Sigmoid colon (tissue), 7 donors: ENCODE measurements around the gene SLFN14. TPM values are rescaled to one million over a fixed set of nuclear protein-coding genes. Genes with fewer than 3 reads are reported as not detected.

ENCODE experiments used
- DNase-seq: peaks from one replicate; pipeline ENCODE4 v3.0.0-alpha.2; 2019
- H3K27ac ChIP-seq, 4 donors: fragments of 200-600 bp; sonication (generic); one replicate each; pipeline ENCODE4 v1.5.1; 2016 to 2019; ENCODE audit warnings: mild to moderate bottlenecking in 1 of 4
- H3K27me3 ChIP-seq, 3 donors: fragments of 200-600 bp; sonication (generic); one replicate each; pipeline ENCODE4 v1.5.1; 2019; ENCODE audit warnings: mild to moderate bottlenecking in 1 of 3
- H3K36me3 ChIP-seq, 4 donors: fragments of 200-600 bp; sonication (generic); one replicate each; pipeline ENCODE4 v1.5.1; 2016 to 2019
- H3K4me1 ChIP-seq, 4 donors: fragments of 200-600 bp; sonication (generic); one replicate each; pipeline ENCODE4 v1.5.1; 2017 to 2019
- H3K4me3 ChIP-seq, 4 donors: fragments of 200-600 bp; sonication (generic); one replicate each; pipeline ENCODE4 v1.5.1; 2017 to 2019; ENCODE audit warnings: mild to moderate bottlenecking in 2 of 4, moderate library complexity in 1 of 4
- H3K9me3 ChIP-seq, 4 donors: fragments of 200-600 bp in 3 of 4; sonication (generic) in 3 of 4; one replicate each; pipeline versions ENCODE4 v1.5.1 to v1.6.1; 2013 to 2019
- EP300 ChIP-seq, 4 donors: sonication (generic); formaldehyde crosslinking; IDR thresholded peaks; one replicate each; pipeline ENCODE4 v1.6.1; 2017; ENCODE audit warnings: antibody characterized with exemption in 4 of 4
- POLR2A ChIP-seq, 2 donors: fragments of 450-650 bp; IDR thresholded peaks; one replicate each; pipeline ENCODE4 v1.6.1; 2016; ENCODE audit warnings: antibody characterized with exemption in 2 of 2, mild to moderate bottlenecking in 2 of 2, moderate library complexity in 2 of 2
- POLR2AphosphoS5 ChIP-seq, 4 donors: sonication (generic); formaldehyde crosslinking; IDR thresholded peaks; one replicate each; pipeline ENCODE4 v1.6.1; 2017; ENCODE audit warnings: antibody characterized with exemption in 4 of 4
- whole genome bisulfite sequencing, 2 donors: extraction: QIAGEN DNeasy Blood & Tissue Kit; methylation state at CpG; one replicate each; pipeline ENCODE4 v1.1.7; 2013; 5-methylcytosine and 5-hydroxymethylcytosine counted together
- intact Hi-C: fragments of 100-400 bp; cut with DNase I; formaldehyde crosslinking; loops from one replicate; pipeline ENCODE4 v1.15.1; 2023
- polyA plus RNA-seq, 3 donors: library from polyadenylated mRNA; stranded (reverse); fragments of 200-250 nt; gene quantifications; one replicate each; pipeline ENCODE4 v1.2.3, GENCODE V29; 2013
- total RNA-seq, 4 donors: library from RNA; depleted of rRNA; stranded (reverse); fragments of >200 nt; gene quantifications; one replicate each; pipeline ENCODE4 v1.1.0, GENCODE V29; 2016
- TF ChIP-seq, protein P1 (sequence below), 4 experiments: fragments of 450-650 bp in 3 of 4; fragments of 200-600 bp in 1 of 4; IDR thresholded peaks; one replicate each; pipeline ENCODE4 v1.5.1; 2016 to 2019; ENCODE audit warnings: antibody characterized with exemption in 4 of 4, mild to moderate bottlenecking in 3 of 4, moderate library complexity in 2 of 4
- donor health status: healthy with polysubstance abuse.
- donor health status: Bipolar disorder and iron deficiency.
- donor health status: healthy.

Gene SLFN14
- total RNA-seq (not detected), polyA plus RNA-seq (not detected)

DNA sequence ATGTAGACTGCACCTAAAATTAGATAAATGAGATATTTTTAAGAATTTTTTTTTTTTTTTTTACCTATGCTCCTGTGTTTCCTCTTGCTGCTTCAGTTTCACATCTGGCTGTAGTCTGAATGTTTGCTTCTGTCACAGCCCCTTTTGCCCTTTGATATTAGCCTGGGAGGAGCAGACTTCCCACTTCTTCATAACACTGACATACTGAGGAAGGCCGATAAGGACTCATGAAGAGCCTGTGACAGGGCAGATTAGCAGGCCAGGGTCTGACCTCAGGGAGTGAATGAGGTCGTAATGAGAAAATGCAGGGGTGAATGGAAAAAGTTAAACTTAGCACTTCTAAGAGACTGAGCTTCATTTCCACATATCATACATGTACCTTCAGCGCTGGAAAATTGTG, at the start of gene SLFN14:
Gene SLFN14 (minus strand): TSS at position 117 of the 400 bp plus-strand sequence. CDS start 2,757 bp downstream, outside the sequence.
- no peak for DNase-seq
- WGBS, 2 donors: 52 to 60% methylated on average over 3 of the region's 3 CpGs

DNA sequence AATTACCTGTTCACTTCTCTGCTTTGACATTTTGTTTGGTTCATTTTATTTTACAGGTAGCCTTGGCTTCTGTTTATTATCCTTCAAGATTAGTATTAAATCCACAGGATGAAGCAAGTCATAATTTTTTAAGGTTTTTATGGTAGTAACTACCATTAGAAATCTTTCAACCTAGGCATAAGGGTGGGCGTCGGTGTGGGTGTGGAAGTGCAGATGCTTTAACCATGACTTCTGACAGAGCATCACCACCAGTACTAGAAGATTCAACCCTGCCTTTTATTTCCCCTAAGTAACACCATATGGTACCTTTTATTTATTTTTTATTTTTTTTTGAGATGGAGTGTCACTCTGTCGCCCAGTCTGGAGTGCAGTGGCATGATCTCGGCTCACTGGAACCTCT, 49.2 kb upstream of the SLFN14 start:
- peaks cover 0 to 29% (median 12%) of the 10 kb centered on the region in 4 donors for H3K4me1 ChIP-seq
- H3K36me3 ChIP-seq: peaks cover 6 to 68% (median 11%) of the 10 kb centered on the region in 4 donors
- no peaks in the 10 kb centered on the region for H3K27me3 ChIP-seq
- H3K27ac ChIP-seq: peak overlapping the region in 1 of 4 donors; percentile 12
- DNase-seq: no peak
- no peaks in the 10 kb centered on the region for H3K9me3 ChIP-seq
- H3K4me3 ChIP-seq: no peak overlapping the region
- no peak for TF ChIP-seq POLR2AphosphoS5 (IDR thresholded peaks at IDR 0.05)
- TF ChIP-seq POLR2A (IDR thresholded peaks at IDR 0.05): no peak
- TF ChIP-seq, protein P1, sequence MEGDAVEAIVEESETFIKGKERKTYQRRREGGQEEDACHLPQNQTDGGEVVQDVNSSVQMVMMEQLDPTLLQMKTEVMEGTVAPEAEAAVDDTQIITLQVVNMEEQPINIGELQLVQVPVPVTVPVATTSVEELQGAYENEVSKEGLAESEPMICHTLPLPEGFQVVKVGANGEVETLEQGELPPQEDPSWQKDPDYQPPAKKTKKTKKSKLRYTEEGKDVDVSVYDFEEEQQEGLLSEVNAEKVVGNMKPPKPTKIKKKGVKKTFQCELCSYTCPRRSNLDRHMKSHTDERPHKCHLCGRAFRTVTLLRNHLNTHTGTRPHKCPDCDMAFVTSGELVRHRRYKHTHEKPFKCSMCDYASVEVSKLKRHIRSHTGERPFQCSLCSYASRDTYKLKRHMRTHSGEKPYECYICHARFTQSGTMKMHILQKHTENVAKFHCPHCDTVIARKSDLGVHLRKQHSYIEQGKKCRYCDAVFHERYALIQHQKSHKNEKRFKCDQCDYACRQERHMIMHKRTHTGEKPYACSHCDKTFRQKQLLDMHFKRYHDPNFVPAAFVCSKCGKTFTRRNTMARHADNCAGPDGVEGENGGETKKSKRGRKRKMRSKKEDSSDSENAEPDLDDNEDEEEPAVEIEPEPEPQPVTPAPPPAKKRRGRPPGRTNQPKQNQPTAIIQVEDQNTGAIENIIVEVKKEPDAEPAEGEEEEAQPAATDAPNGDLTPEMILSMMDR (IDR thresholded peaks at IDR 0.05): no peak
- no peak for TF ChIP-seq EP300 (IDR thresholded peaks at IDR 0.05)
- WGBS, 2 donors: 95 to 98% methylated on average over 4 of the region's 4 CpGs
- intact Hi-C loops: loop anchor here (5.0 kb wide), 1 partner anchor 137 kb away; no protein-coding TSS in a partner anchor

More for the DNA sequence above, at the start of gene SLFN14:
- H3K9me3 ChIP-seq: no peaks in the 10 kb centered on the region
- no peaks in the 10 kb centered on the region for H3K4me1 ChIP-seq
- H3K27me3 ChIP-seq: peaks cover 0 to under 1% (median 0%) of the 10 kb centered on the region in 3 donors
- TF ChIP-seq, protein P1 (IDR thresholded peaks at IDR 0.05): no peak
- no peak for TF ChIP-seq POLR2AphosphoS5 (IDR thresholded peaks at IDR 0.05)
- no peak for TF ChIP-seq POLR2A (IDR thresholded peaks at IDR 0.05)
- no peak for TF ChIP-seq EP300 (IDR thresholded peaks at IDR 0.05)
- no peak within 1 kb of the TSS for H3K4me3 ChIP-seq
- H3K36me3 ChIP-seq: no peaks in the 10 kb centered on the region
- intact Hi-C loops: no loop called here
- H3K27ac ChIP-seq: no peak within 1 kb of the TSS

DNA sequence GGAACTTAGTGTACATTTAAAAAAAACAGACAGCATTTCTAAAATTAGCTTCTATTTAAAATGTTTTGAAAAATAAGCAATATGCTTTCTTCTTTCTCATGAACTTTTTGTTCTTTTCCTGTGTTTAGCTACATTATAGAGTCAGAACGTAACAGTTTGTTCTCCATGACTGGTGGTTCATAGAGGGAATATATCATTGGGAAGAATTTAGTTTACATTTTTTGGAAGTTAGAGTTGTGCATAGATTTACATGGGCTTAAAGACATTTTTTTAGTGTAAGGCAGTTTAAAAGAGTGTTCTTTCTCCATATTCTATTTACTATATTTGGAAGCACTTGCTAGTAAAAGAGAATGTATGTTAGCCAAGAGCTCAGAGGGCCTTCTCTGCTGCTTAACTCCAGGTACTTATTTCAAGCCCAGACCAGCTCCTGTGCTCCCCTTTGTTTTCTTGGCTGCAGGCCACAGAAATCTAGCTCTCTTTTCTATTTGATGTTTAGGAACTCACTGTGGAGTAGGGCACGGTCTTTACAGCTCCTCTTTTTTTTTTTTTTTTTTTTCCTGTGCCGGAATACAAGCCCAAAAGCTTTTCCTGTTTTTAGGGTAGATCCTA, 46.7 kb upstream of the SLFN14 start:
- 80 to 84% methylated on average over 3 of the region's 3 CpGs for WGBS, 2 donors
- Histone ChIP-seq H3K36me3 (peaks cover 6 to 75% (median 11%) of the 10 kb centered on the region in 4 donors), H3K4me3 (no peak overlapping the region), H3K27me3 (no peaks in the 10 kb centered on the region), H3K27ac (peak overlapping the region; percentile 25 to 68 (median 62)), H3K9me3 (no peaks in the 10 kb centered on the region), H3K4me1 (peaks cover 0 to 28% (median 12%) of the 10 kb centered on the region in 4 donors)
- no peak for DNase-seq
- TF ChIP-seq POLR2A (IDR thresholded peaks at IDR 0.05) (no peak), POLR2AphosphoS5 (IDR thresholded peaks at IDR 0.05) (no peak), EP300 (IDR thresholded peaks at IDR 0.05) (no peak)
- TF ChIP-seq, protein P1 (IDR thresholded peaks at IDR 0.05): no peak
- intact Hi-C loops: no loop called here

DNA sequence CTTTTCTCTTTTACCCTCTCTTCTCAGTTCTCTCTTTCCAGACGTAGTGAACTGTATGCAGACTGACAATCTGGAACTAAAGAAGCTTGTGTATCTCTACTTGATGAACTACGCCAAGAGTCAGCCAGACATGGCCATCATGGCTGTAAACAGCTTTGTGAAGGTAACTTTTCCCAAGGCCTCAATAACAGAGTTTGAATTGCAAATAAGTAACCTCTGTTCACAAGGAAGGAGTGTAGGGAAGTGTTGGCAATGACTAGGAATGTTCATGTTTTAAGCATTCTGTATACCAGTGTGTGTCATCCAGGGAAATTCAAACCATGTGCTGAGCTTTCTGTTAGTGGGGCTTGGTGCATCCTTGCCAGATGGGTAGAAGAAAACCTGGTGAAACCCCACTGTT, 45.1 kb upstream of the SLFN14 start:
- Histone ChIP-seq H3K4me1 (peaks cover 0 to 28% (median 12%) of the 10 kb centered on the region in 4 donors), H3K27me3 (no peaks in the 10 kb centered on the region), H3K27ac (peak overlapping the region in 2 of 4 donors; percentile 33 to 44), H3K36me3 (peaks cover 6 to 75% (median 14%) of the 10 kb centered on the region in 4 donors), H3K4me3 (no peak overlapping the region), H3K9me3 (no peaks in the 10 kb centered on the region)
- DNase-seq: no peak
- no peak for TF ChIP-seq POLR2A (IDR thresholded peaks at IDR 0.05)
- TF ChIP-seq EP300 (IDR thresholded peaks at IDR 0.05): no peak
- TF ChIP-seq POLR2AphosphoS5 (IDR thresholded peaks at IDR 0.05): no peak
- TF ChIP-seq, protein P1 (IDR thresholded peaks at IDR 0.05): no peak
- 88 to 90% methylated on average over 2 of the region's 2 CpGs for WGBS, 2 donors
- intact Hi-C loops: no loop called here
